Measurements from ENCODE around the gene RBP7.

GRCh38 chr1:10042746-10043145 is 45.7 kb downstream of the RBP7 start:
- no peak for TF ChIP-seq CTCF (IDR thresholded peaks at IDR 0.05; ENCODE audit: insufficient read depth, low read length)
- no peak for TF ChIP-seq GABPA (IDR thresholded peaks at IDR 0.05; ENCODE audit: low read depth)
